HG03025 (cell line): ENCODE measurements around the gene GPRC5D.

ENCODE experiments used
- ATAC-seq: cut with Tn5 transposase; IDR thresholded peaks from one replicate; pipeline ENCODE4 v1.9.1; 2021; ENCODE audit warnings: mild to moderate bottlenecking, moderate library complexity; ENCODE audit not compliant: unreplicated experiment, low FRiP score

Gene GPRC5D

DNA sequence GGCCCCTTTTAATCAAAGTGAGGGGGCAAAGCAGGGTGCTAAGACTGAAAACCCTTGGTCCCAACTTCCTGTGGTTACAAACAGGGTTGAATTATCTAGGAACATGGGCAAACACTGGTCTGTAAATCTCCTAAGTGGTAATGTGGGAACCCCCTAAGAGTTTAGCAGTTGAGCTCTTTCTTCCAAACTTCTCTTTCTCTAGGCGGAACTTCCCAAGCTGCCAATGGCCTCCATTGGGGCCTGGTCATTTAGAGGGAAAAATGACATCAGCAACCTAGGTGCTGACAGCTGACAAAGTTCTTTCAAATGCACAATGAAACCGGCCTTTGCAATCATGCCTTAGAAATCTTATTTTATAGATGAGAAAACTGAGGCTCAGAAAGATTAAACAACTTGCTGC, 30.4 kb upstream of the GPRC5D start:
- ATAC-seq = no peak

DNA sequence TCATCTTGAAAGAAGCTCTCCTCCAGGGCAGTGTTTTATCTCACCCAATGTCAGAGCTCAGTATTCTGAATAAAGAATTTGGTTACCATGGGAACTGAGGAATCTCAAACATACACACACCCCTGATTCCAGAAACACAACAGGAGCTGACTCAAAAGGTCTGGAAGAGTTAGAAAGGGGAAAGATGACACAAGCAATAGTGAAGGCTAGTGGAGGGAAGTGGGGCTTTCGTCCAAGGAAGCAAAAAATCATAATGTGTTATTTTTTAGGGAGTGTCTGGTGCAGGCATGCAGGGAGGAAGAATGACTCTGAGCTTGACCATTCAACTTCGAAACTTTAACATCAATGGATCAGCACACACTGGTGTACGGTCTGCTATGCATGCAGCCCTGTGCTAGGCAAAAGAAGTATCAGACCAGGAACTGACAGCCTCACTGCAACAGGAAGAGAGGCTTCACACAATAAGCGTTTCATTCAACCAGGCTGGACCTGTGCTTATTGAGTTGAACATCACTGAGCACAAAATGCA, 27.8 kb upstream of the GPRC5D start:
- ATAC-seq = no peak

DNA sequence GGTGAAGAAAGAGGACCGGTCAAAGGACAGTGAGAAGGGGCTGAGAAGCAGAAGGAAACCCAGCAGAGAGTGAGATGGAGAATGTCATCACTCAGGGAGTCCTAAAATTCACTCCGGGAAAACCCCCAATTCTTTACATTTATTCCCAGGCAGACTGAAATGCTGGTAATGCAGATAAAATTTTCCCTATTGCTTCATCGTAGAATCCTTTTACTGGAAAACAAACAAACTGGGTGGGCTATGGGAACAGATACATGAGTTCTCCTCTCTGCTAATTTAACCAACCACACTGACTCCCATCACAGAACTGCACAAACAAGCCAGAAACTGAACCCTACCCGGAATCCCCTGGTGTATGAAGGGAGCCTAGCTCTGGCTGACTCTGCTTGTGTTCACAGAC, 27.2 kb upstream of the GPRC5D start:
- ATAC-seq = no peak

DNA sequence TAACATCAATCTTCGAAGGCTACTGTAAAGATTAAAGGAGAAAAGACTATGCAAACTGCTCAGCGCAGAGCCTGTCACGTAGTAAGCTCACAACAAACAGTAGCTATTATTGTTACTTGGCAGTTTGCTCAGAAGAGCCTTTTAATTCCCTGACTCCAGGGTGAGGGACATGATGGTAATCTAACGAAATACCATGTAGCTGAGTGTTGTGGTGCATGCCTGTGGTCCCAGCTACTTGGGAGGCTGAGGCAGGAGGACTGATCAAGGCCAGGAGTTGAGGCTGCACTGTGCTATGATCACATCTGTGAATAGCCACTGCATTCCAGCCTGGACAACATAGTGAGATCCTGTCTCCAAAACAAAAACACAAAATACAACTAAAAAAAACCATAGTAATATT, 25.3 kb upstream of the GPRC5D start:
- no peak for ATAC-seq

DNA sequence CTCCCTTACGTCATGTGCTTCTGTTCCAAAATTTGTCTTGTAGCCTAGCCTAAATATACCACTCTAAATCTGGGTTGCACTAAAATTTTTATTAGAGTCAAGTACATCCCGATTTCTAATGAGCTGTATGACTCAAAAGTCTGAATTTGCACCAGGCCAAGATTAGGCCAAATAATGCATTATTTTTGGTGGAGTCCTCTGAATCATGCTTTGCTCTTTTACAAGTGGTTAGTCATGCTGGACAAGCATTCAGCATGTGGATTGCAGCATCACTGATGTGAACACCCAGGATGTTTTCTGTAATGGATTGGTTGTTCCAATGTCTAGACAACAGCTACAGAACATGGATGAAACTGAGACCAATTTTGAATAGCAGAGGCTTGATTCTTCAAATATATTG, 24.4 kb upstream of the GPRC5D start:
- ATAC-seq = no peak

DNA sequence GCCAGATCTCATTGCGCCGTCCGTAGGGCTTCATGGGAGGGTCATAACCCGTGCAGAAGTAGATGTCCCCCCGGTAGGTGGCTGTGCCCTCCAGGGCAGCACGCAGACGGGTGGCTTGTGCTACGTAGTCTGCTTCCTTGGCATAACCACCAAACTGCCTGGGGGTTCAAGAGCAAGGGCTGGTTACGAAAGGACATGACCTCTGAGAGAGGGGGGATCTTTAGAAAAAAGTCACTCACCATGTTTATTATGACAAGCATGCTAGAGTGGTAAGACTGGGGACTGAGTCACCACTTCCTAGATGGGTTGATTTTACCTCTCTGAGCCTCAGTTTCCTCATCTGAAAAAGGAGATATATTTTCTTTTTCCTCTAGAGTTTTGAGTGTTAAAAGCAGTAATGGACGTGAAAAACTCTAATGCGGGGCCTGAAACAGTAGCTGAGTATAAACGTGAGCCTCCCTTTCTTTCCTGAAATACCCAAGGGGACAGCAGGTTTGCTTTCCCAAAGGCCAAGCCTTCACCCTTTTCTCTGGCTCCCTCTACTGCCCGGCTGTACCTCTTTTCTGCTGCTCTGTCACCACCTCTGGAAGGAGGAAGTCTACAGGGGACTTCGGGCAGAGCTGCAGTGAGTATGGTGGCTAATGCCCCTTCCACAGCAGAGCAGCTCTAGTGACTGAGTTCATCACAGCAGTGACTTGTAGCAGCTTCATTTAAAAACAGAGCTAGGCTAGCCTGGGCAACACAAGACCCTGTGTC, 23.5 kb upstream of the GPRC5D start:
- no peak for ATAC-seq

DNA sequence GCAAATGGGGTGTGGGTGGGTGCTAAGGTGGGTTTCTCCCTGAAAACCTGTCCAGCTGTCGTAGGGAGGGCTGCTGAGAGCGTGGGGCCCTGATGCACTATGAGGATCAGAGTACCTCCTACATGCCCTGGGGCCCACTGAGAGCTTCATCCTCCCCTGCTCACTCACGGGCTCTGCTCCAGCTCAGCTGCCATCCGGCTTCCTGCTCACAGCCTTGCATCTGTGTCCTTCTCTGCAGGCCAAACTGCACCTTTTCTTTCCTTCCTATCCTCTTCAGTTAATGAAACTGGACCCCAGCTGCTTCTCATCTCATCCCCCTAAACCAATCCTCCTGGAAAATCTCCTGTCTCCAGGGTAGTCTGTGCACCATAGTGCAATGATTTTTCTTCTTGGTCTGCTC, 22.2 kb upstream of the GPRC5D start:
- no peak for ATAC-seq

DNA sequence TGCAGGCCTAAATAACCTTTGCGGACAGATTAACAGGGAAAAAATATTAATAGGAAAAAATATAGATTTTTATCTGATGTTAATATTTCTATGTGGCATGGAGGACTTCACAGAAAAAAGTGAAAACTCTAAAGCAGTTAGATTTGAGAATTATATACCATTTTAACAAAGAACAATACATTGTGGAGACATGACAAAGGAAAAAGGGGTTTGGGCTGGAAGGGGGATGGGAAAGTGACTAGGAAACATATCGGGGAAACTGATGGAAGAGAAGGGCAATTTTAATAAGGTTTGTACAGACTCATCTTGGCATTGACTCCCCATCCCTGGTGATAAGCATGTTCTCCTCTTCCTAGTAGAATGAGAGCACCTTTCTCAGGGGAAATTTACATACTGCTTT, 21.0 kb upstream of the GPRC5D start:
- no peak for ATAC-seq

DNA sequence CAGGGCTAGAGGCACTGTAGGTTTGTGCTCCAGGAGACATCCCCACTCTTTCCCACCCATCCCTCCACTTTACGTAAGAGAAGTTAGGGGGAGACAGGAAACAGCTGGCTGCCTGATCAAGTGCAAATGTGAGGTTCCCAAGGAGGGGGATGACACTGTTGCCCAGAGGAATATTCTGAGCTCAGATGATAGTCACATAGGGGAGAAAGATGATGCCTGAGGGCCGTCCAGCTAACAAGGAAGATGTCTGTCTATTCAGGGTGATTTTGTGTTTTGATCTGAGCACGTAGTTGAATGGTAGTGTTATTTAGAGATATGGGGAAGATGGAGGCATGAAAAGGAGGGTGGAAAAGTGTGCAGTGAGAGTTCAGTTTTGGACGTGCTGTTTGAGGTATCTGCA, 13.9 kb upstream of the GPRC5D start:
- no peak for ATAC-seq

DNA sequence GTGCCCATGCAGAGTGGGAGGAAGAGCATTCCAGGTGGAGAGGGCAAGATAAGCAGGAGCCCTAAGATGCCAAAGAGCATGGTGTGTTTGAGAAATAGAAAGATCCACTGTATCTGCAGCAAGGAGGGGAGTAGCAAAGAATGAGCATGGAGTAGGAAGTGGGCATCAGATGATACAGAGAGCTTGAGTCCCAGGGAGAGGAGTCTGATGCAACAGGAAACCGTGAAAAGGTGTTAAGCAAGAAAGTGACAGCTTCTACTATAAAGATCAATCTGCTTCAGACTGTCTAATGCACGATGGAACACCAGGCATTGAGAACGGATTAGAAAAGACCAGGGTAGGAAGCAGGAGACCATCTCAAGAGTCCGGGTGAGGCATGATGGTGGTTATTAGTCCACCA, 12.3 kb upstream of the GPRC5D start:
- ATAC-seq = no peak

DNA sequence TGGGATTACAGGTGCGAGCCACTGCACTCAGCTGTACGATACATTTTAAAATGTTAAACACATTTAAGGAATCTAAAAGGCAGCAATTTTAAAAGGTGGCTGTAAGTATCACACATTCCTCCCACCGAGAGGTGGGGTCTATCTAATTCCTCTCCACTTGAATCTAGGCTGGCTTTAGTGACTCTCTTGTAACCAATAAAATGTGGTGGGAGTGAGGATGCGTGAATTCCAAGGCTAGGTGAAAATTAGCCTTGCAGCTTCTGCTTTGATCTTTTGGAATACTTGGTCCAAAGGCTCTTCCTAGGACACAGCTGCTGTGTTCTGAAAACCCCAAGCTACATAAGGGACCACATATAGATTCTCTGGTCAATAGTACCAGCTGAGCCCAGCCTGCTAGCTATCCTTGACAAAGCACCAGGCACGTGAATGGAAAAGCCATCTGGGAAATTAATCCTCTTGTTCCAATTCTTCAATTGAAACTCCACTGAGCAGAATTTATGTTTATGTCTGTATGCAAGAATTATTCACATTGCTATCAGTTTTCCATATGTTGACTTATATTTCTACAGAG, 8.8 kb upstream of the GPRC5D start:
- no peak for ATAC-seq

DNA sequence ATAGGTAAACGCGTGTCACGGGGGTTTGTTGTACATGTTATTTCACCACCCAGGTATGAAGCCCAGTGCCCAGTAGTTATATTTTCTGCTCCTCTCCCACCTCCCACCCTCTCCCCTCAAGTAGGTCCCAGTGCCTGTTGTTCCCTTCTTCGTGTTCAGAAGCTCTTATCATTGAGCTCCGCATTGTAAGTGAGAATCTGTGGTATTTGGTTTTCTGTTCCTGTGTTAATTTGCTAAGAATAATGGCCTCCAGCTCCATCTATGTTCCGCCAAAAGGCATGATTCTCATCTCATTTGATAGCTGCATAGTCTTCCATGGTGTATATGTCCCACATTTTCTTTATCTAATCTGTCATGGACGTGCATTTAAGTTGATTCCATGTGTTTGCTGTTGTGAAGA, 6.9 kb upstream of the GPRC5D start:
- no peak for ATAC-seq

DNA sequence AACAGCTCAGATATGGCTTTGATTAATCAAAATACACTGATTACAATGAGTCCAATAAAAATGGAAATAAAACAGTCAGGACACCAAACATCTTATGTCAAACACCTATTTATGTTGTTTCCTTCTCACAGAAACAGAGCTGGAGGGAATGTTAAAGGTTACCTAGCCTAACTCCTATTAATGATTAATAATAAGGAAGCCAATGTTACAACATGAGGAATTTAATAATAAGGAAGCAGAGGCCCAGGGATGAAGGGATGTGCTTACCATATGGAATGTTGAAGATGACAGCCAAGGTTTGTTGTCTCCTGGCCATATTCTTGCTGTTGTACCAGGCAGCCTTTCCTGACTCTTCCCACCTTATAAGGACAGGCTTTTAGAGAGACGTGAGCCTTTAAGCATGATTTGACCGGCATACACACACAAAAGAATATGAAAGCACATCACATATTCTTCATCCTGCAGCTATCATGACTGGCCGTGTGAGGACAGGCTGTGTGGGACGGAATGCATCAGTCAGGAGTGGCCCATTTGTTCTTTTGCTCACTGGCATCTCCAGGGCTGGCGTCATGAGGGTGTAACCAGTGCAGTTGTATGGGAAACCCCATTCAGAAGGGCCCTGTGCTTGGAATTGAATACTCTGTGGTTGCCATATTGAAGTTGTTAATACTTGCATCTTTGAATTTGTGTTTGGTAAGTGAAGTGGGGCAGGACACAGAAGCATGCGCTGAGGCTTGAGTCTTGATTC, 3.1 kb upstream of the GPRC5D start:
- ATAC-seq = no peak

DNA sequence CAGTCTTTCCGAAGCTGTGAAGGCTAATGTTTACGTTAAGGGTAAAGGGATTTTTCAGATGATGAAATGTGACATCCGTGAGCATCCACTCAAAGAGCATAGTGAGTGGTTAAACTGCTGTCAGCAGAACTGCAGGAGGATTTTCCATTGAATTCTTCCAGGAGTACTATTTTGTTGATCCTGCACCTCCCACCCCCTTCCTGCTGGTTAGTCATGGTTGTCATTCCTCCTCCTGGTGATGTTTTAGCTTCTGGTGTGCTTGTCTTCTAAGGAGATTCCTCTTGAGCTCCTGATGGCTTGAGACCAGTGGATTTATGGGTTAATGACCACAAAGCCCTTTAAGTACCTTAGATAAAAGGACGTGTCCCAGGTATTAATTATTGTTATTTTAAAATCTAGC, 2.4 kb upstream of the GPRC5D start:
- ATAC-seq = no peak

DNA sequence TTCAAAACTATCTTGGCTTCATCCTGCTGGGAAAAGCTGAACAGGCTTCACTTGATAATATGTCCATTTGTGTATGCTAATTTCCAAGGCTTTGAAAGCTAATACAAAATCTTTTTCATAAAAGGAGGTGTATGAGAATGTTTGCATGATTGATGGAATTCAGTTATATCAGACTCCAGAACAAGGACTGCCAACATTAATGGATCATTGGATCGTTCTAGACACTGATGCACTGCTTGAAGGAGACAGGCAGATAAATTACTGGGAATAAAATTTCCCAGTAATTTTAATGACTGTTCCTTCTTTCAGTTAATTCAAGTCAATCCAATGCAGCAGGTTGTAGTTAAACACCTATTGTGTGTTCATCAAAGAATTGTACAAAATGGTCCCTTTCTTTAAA, 466 bp downstream of the GPRC5D start:
- no peak for ATAC-seq

DNA sequence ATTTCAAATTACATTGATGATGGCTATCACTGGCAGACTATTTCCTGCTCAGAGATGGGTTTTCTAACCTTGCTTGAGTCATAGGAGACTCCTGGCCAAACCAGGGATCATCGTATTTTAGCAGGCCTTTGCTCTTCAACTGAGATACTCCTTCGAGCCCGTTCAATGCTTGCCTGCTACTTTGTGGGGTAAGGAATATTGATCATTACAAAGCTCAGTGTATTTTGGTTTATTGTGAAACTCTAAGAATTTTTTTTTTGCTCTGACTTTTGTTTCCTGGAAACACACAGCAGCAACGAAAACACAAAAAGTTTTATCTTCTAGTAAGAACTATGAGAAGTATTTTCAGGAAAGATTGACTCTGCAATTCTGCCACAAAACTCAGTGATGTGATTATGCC, 4.1 kb downstream of the GPRC5D start:
- no peak for ATAC-seq

DNA sequence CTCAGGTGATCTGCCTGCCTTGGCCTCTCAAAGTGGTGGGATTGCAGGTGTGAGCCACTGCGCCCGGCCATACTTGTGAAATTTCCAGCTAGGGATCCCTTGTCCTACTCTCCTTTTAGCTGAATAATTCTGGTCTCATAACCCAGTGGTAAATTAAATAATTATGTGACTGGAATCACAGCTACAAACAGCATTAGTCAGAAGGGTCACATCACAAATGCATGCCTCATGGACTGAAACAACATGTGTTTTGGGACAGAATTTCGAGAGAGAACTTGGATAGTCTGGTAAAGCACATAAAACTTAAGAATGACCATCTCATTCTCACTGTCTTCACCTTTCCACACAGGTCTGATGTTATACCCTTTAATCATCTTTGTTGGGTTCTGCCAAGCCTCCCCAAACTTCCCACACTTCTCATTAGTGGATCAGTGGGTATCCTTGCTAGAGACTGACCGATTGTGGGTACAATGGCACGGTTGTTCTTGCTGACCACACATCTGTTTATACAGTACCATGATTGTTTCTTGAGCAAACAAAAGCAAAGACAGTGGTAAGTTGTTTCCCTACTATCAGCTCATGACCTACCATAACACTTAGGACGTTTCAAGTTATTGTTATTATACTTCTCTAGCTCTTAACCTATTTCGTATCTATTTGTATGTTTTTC, 5.1 kb downstream of the GPRC5D start:
- no peak for ATAC-seq

DNA sequence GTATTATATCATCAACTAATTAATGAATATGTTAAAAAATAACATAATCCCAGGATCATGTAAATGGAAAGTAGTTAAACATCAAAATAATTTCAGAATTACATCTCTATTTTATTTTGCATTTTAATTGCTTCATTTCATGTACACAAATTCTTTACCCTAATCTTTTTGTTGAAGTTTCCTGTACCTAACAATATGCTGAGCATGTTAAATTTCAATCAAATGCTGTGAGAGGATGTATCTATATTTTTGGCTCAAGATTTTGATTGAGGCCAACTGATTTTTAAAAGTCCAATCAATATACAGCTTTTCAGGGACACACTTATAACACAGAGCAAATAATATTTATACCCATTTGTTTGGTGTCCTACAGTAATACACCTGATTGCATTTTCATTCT, 6.4 kb downstream of the GPRC5D start:
- no peak for ATAC-seq

DNA sequence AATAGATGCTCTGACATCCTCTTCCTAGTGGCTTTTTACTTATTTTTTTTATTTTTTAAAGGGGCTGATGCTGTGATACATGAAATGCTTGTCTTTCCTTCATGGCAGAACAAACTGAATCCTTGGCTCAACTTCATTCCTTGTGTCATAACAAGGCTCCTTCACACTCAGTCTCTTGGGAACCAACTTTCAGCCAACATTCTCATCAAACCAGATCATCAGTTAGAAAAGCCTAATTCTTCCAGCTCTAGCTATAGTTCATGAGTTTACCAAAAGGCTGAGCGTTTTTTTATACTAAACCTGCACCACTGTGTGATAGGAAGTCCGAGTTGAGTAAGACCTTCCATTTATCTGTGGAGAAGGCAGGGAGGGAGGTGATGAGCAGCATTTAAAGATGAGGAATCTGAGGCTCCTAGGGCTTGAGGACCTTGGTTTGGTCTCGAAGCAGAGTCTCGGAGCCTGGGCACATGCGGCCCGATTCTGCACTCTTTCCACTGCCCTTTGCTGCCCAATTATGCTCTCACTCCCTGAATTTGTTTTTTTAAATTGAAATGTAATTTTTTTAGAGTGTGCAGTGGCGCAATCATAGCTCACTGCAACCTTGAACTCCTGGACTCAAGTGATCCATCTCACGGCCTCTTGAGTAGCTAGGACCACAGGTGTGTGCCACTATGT, 8.2 kb downstream of the GPRC5D start:
- ATAC-seq = no peak

DNA sequence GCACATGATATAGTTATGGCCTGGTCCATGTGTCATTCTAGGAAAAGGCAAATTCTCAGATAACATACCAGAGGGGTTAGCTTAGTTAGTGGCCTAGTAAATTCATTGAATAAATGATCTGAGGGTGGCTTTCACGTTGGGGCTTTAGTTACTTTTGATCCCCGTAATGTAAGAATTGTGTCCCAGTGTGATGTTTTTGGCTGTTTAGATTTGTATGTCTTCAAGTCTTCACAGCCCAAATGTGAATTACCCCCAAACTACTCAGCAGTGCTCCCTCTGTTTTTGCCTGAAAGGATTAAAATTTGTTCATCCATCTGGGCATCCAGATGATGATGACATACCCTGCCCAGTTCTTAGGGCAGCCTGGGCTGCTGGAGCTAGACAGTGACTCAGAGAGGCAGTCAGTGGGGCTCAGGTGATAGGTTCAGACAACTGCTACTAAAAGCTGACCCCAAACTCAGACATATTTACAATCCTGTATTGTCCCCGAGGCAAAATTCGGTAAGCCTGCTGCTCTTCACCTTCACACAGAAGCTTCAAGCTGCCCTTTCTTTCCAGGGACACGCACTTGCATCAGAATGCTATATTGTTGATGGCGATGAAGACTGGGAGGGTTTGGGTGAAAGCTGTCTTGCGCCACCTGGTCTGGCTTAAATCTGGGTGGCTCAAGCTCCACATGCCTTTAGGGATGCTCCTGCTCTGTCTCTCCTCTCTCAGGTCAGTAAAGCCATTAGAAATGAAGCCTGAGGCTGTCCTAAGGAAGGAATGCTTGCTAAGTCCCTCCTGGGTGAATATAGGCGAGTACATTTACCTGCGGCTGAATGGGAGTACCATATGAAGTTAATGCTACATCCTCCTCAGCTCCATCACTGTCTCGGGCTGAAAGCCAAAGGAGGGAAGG, 10.3 kb downstream of the GPRC5D start:
- no peak for ATAC-seq
